ENCODE data around the gene CYSTM1.

DNA sequence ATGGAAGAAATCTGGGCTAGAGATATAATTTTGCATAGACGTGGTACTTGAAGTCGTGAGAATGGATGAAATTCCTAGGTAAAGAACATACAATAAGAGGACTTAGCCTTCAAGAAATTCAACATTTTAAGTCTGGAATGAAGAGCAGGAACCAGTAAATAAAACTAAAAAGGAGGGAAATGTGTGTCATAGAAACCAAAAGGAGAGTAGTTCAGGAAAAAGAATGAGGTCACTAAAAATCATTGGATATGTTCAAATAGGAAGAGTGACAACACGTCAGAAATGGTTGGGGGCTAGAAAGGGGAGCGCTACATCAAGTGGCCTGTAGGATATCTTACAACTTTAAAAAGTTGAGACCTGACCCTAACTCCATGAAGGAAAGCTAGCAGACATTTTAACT is 83.9 kb downstream of the CYSTM1 start:
- TF ChIP-seq MXI1 (conservative IDR thresholded peaks at IDR 0.05; ENCODE audit: poor library complexity, severe bottlenecking) (no peak), CTCF (IDR thresholded peaks at IDR 0.05; ENCODE audit: poor library complexity, severe bottlenecking) (no peak), EZH2 (IDR thresholded peaks at IDR 0.05; ENCODE audit: borderline replicate concordance, insufficient read depth, low read length, poor library complexity, severe bottlenecking) (no peak), TAF1 (IDR thresholded peaks at IDR 0.05; ENCODE audit: low read depth) (no peak), POLR2AphosphoS5 (IDR thresholded peaks at IDR 0.05) (no peak), RAD21 (conservative IDR thresholded peaks at IDR 0.05) (no peak)
- TF ChIP-seq, protein P1, sequence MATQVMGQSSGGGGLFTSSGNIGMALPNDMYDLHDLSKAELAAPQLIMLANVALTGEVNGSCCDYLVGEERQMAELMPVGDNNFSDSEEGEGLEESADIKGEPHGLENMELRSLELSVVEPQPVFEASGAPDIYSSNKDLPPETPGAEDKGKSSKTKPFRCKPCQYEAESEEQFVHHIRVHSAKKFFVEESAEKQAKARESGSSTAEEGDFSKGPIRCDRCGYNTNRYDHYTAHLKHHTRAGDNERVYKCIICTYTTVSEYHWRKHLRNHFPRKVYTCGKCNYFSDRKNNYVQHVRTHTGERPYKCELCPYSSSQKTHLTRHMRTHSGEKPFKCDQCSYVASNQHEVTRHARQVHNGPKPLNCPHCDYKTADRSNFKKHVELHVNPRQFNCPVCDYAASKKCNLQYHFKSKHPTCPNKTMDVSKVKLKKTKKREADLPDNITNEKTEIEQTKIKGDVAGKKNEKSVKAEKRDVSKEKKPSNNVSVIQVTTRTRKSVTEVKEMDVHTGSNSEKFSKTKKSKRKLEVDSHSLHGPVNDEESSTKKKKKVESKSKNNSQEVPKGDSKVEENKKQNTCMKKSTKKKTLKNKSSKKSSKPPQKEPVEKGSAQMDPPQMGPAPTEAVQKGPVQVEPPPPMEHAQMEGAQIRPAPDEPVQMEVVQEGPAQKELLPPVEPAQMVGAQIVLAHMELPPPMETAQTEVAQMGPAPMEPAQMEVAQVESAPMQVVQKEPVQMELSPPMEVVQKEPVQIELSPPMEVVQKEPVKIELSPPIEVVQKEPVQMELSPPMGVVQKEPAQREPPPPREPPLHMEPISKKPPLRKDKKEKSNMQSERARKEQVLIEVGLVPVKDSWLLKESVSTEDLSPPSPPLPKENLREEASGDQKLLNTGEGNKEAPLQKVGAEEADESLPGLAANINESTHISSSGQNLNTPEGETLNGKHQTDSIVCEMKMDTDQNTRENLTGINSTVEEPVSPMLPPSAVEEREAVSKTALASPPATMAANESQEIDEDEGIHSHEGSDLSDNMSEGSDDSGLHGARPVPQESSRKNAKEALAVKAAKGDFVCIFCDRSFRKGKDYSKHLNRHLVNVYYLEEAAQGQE (IDR thresholded peaks at IDR 0.05; ENCODE audit: borderline replicate concordance) = no peak

Data from neural cell (in vitro differentiated cells).